Measurements from ENCODE around the gene IGSF3. TPM values are rescaled to one million over a fixed set of nuclear protein-coding genes. Genes with fewer than 3 reads are reported as not detected.
"Not testable (repeated sequence)": the region's sequence is repeated elsewhere in the genome, so short reads cannot be mapped to it uniquely, and the experiment has no call there.

Gene IGSF3
- total RNA-seq, 1 donor from 2014 or later: 2.1 TPM

GRCh38 chr1:116571215-116571919 is 96.2 kb downstream of the IGSF3 start:
- intact Hi-C loops (cut with micrococcal nuclease): loop anchor here (1.0 to 10.0 kb wide), 10 partner anchors 57 to 793 kb away; partner anchors contain the start of genes CD101, MAN1A2 and TTF2

DNA sequence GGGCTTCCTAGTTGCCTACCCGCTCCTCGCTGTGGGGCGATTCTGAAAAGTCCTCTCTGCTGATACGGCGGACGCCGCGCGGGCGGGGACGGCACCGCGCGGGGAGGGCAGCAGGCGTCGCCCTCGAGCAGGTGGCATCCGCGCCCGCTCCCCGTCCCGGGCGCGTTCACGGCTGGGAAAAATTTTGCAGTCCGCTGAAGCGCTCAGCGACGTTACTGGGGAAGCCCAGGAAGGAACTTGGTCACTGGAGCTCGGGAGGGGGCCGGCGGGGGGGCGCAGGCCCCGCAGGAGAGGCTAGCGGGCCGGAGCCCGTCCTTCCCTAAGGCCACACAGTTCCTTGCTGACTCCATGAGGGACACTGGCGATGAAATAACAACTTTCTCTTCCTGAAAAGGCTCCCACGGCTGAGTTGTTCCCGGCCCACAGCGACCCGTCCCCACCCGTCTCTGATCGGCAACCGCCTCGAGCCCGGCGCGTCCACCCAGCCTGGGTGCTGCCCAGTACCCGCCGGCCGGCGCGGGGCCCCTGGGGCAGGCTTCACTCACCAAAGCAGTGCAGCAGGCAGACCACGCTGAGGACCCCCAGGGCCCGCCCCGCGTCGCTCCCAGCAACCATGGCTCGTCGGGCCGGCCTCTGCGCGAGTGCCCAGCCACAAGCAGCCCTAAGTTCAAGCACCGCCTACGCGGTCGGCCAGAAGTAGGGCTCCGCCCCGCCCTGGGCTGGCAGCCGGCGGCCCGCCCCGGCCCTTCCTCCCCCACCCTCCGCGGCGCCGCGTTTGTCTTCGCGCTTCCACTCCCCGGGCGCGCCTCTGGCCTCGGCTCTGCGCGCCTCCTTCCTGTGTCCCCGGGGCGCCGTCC is 96.9 kb downstream of the IGSF3 start, which contains the start of gene CD58:
TSS of gene CD58 (minus strand) at position 669 of the 857 bp plus-strand sequence. CDS start at position 615, 54 bp downstream.
- H3K4me1 Mint-ChIP-seq: peaks cover 60% of the 10 kb centered on the region
- H3K9me3 Mint-ChIP-seq: no peaks in the 10 kb centered on the region
- intact Hi-C loops (cut with micrococcal nuclease): loop anchor here (1.0 to 10.0 kb wide), 12 partner anchors 14 to 794 kb away; partner anchors contain the start of genes CD101, MAN1A2 and TTF2
- H3K27ac Mint-ChIP-seq: peak within 1 kb of the TSS; percentile 88
- no peaks in the 10 kb centered on the region for H3K27me3 Mint-ChIP-seq
- peak within 1 kb of the TSS; percentile 95 for H3K4me3 Mint-ChIP-seq
- H3K36me3 Mint-ChIP-seq (ENCODE audit: low read depth): peaks cover 32% of the 10 kb centered on the region
- peak; percentile 95 for DNase-seq

More at GRCh38 chr1:116571215-116571919, 96.2 kb downstream of the IGSF3 start:
- Mint-ChIP-seq H3K9me3 (no peaks in the 10 kb centered on the region), H3K4me3 (peak overlapping the region; percentile 95), H3K4me1 (peaks cover 58% of the 10 kb centered on the region), H3K27ac (peak overlapping the region; percentile 88), H3K36me3 (ENCODE audit: low read depth) (peaks cover 27% of the 10 kb centered on the region), H3K27me3 (no peaks in the 10 kb centered on the region)
- DNase-seq: peak; percentile 67

GRCh38 chr1:116569776-116570357 is 97.7 kb downstream of the IGSF3 start:
- Mint-ChIP-seq H3K4me3 (peak overlapping the region; percentile 95), H3K27me3 (no peaks in the 10 kb centered on the region)
- peak; percentile 77 for DNase-seq

GRCh38 chr1:116569381-116569670 is 98.2 kb downstream of the IGSF3 start:
- Mint-ChIP-seq H3K27me3 (no peaks in the 10 kb centered on the region), H3K36me3 (ENCODE audit: low read depth) (peaks cover 43% of the 10 kb centered on the region), H3K9me3 (peaks cover 6% of the 10 kb centered on the region), H3K27ac (peak overlapping the region; percentile 88), H3K4me1 (peaks cover 61% of the 10 kb centered on the region), H3K4me3 (peak overlapping the region; percentile 95)
- DNase-seq: no peak
- intact Hi-C loops (cut with micrococcal nuclease): loop anchor here (2.0 kb wide), 2 partner anchors 193 to 557 kb away; no protein-coding TSS in a partner anchor

More at GRCh38 chr1:116569776-116570357, 97.7 kb downstream of the IGSF3 start:
- Mint-ChIP-seq H3K9me3 (peaks cover 2% of the 10 kb centered on the region), H3K4me1 (peaks cover 61% of the 10 kb centered on the region), H3K36me3 (ENCODE audit: low read depth) (peaks cover 37% of the 10 kb centered on the region), H3K27ac (peak overlapping the region; percentile 88)
- intact Hi-C loops (cut with micrococcal nuclease): loop anchor here (1.0 to 10.0 kb wide), 13 partner anchors 14 to 795 kb away; partner anchors contain the start of genes CD101 and MAN1A2

- Mint-ChIP-seq H3K9me3 (peaks cover 10% of the 10 kb centered on the region), H3K27me3 (no peaks in the 10 kb centered on the region), H3K4me1 (peaks cover 62% of the 10 kb centered on the region), H3K36me3 (ENCODE audit: low read depth) (peaks cover 48% of the 10 kb centered on the region), H3K27ac (peak overlapping the region; percentile 88), H3K4me3 (peak overlapping the region; percentile 95)
- intact Hi-C loops (cut with micrococcal nuclease): loop anchor here (2.0 kb wide), 2 partner anchors 192 to 558 kb away; no protein-coding TSS in a partner anchor
- peak; percentile 60 for DNase-seq
Measured at GRCh38 chr1:116568662-116569380, 98.7 kb downstream of the IGSF3 start.

- peak overlapping the region; percentile 95 for H3K4me3 Mint-ChIP-seq
- H3K36me3 Mint-ChIP-seq (ENCODE audit: low read depth): peaks cover 56% of the 10 kb centered on the region
- H3K9me3 Mint-ChIP-seq: peaks cover 13% of the 10 kb centered on the region
- peak overlapping the region; percentile 88 for H3K27ac Mint-ChIP-seq
- H3K27me3 Mint-ChIP-seq: no peaks in the 10 kb centered on the region
- H3K4me1 Mint-ChIP-seq: peaks cover 63% of the 10 kb centered on the region
- DNase-seq: no peak
- intact Hi-C loops (cut with micrococcal nuclease): loop anchor here (2.0 kb wide), 2 partner anchors 191 to 559 kb away; no protein-coding TSS in a partner anchor
Measured at GRCh38 chr1:116567790-116568661, 99.5 kb downstream of the IGSF3 start.

DNA sequence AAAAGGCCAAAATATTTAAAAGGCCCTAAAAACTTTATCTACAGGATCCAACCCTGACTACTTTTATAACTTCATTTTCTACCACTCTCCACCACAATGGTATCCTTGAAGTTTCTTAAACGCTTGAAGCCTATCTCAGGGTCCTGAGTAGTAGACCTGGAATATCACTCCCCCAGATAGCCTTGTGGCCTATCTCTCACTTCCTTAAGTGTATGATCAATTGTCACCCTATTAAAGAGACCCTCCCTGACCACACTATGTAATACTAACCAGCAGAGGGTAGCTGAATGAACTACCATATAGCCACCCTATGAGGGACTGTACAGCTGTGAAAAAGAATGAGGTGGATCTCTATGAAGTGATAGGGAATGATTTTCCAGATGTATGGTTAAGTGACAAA is 102.3 kb downstream of the IGSF3 start:
- no peak for DNase-seq
- Mint-ChIP-seq H3K9me3 (peaks cover 16% of the 10 kb centered on the region), H3K27ac (no peak overlapping the region), H3K4me3 (no peak overlapping the region), H3K27me3 (no peaks in the 10 kb centered on the region), H3K36me3 (ENCODE audit: low read depth) (peaks cover 73% of the 10 kb centered on the region), H3K4me1 (peaks cover 75% of the 10 kb centered on the region)
- intact Hi-C loops (cut with micrococcal nuclease): no loop called here

DNA sequence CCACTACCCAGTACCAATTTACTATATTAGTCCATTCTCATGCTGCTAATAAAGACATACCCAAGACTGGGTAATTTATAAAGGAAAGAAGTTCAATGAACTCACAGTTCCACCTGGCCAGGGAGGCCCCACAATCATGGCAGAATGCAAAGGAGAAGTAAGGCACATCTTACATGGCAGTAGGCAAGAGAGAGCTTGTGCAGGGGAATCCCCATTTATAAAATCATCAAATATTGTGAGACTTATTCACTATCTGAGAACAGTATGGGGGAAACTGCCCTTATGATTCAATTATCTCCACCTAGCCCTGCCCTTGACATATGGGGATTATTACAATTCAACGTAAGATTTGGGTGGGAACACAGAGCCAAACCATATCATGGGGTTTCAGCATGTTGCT is 103.1 kb downstream of the IGSF3 start:
- Mint-ChIP-seq H3K27ac (no peak overlapping the region), H3K36me3 (ENCODE audit: low read depth) (peaks cover 69% of the 10 kb centered on the region), H3K4me1 (peaks cover 72% of the 10 kb centered on the region), H3K4me3 (no peak overlapping the region), H3K9me3 (peaks cover 16% of the 10 kb centered on the region), H3K27me3 (no peaks in the 10 kb centered on the region)
- no peak for DNase-seq
- intact Hi-C loops (cut with micrococcal nuclease): no loop called here

DNA sequence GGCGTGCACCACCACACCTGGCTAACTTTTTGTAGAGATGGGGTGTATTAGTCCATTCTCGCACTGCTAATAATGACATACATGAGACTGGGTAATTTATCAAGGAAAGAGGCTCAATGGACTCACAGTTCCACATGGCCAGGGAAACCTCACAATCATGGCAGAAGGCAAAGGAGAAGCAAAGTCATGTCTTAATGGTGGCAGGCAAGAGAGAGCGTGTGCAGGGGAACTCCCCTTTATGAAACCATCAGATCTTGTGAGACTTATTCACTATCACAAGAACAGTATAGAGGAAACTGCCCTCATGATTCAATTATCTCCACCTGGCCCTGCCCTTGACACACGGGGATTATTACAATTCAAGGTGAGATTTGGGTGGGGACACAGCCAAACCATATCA is 105.1 kb downstream of the IGSF3 start:
- peaks cover 64% of the 10 kb centered on the region for H3K36me3 Mint-ChIP-seq (ENCODE audit: low read depth)
- intact Hi-C loops (cut with micrococcal nuclease); H3K27me3 Mint-ChIP-seq; H3K4me3 Mint-ChIP-seq; DNase-seq: not testable (repeated sequence)
- peaks cover 70% of the 10 kb centered on the region for H3K4me1 Mint-ChIP-seq
- peak overlapping the region; percentile 34 for H3K27ac Mint-ChIP-seq
- peaks cover 16% of the 10 kb centered on the region for H3K9me3 Mint-ChIP-seq

DNA sequence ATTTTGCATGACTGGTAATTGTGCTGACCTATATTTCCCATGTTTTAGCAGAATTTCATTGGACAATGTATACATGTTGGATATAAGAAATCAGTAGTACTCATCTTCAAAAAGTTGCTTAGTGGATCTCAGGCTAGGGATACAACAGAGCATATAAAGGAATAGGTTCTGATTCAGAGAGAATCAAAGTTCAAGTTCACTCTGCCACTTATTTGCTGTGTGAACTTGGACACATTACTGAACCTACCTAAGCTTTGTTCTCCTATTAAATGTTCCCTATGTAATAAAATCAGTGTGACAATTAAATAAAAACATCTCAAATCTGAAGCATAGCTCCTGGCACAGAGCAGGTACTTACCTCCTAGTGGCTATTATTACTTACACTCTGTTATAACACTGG is 106.0 kb downstream of the IGSF3 start:
- Mint-ChIP-seq H3K27me3 (no peaks in the 10 kb centered on the region), H3K4me3 (no peak overlapping the region), H3K9me3 (peaks cover 16% of the 10 kb centered on the region), H3K4me1 (peaks cover 73% of the 10 kb centered on the region), H3K27ac (no peak overlapping the region), H3K36me3 (ENCODE audit: low read depth) (peaks cover 63% of the 10 kb centered on the region)
- intact Hi-C loops (cut with micrococcal nuclease): no loop called here
- DNase-seq: no peak

DNA sequence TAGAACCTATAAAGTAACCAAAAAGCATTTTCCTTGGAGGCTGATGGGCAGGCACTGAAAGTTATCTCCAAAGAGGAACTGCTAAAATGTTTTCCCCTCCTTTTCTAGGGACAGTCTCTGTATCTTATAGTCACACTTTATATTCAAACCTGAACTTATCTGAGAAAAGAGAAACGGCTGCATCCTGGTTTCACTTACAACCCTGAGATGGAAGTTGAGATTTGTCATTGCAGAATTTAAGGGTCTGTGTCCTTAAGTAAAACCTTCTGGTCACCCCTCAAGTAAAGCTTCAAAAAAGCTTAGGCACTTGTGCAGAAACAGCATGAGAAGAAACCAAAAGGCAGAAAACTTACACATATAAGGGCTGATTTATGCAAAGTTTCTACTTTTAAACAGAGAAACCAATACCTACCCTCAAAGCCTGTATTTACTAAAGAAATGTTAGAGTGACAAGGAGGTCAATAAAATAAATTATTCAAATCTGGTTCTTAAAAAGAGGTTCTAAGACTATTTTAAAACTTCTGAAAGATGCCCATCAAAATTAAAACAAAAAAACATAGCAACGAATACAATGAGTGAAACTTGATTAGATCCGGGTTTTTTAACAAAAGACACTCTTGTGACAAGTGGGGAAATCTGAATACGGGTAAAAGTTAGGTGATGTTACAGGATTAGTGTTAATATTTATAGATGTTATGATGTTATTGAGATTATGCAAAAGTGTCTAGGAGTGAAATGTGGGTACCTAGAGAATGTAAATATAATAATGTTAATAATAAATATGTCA is 106.6 kb downstream of the IGSF3 start:
- peaks cover 71% of the 10 kb centered on the region for H3K4me1 Mint-ChIP-seq
- intact Hi-C loops (cut with micrococcal nuclease): no loop called here
- H3K4me3 Mint-ChIP-seq: no peak overlapping the region
- peak overlapping the region; percentile 11 for H3K27ac Mint-ChIP-seq
- peaks cover 16% of the 10 kb centered on the region for H3K9me3 Mint-ChIP-seq
- no peak for DNase-seq
- peaks cover 60% of the 10 kb centered on the region for H3K36me3 Mint-ChIP-seq (ENCODE audit: low read depth)
- no peaks in the 10 kb centered on the region for H3K27me3 Mint-ChIP-seq
